Measurements from ENCODE around the gene AEBP1. TPM values are rescaled to one million over a fixed set of nuclear protein-coding genes. Genes with fewer than 3 reads are reported as not detected.

The AEBP1 gene
- total RNA-seq, 2 donors from 2014 or later, result 39.2 to 51.9 TPM

GRCh38 chr7:44079331-44080021, 24.7 kb upstream of the AEBP1 start:
- ATAC-seq (no peak), DNase-seq (no peak)
- Histone ChIP-seq H3K4me3 (no peak overlapping the region), H3K27me3 (no peaks in the 10 kb centered on the region), H3K27ac (no peak overlapping the region), H3K36me3 (replicated peaks in 1 of 2; ENCODE audit: insufficient read depth in 1 of 2, low read depth in 2 of 2) (peaks cover 0 to 19% of the 10 kb centered on the region in 2 donors), H3K9me3 (no peaks in the 10 kb centered on the region), H3K4me1 (peaks cover 32% of the 10 kb centered on the region)
- intact Hi-C loops (cut with DNase I), result no loop called here
- 79 to 96% methylated on average over 7 to 11 of the region's 11 CpGs for whole genome bisulfite sequencing, 2 donors
- TF ChIP-seq CTCF (IDR thresholded peaks at IDR 0.05) (no peak), POLR2A (IDR thresholded peaks at IDR 0.05) (no peak)

GRCh38 chr7:44080118-44080517, 24.0 kb upstream of the AEBP1 start:
- H3K27ac ChIP-seq, result no peak overlapping the region
- no peak for TF ChIP-seq CTCF (IDR thresholded peaks at IDR 0.05)
- TF ChIP-seq POLR2A (IDR thresholded peaks at IDR 0.05), result no peak
- ATAC-seq (no peak), DNase-seq (no peak)
- H3K9me3 ChIP-seq, result no peaks in the 10 kb centered on the region
- 85 to 100% methylated on average over 3 to 5 of the region's 5 CpGs for WGBS, 2 donors
- H3K4me1 ChIP-seq, result peaks cover 32% of the 10 kb centered on the region
- H3K36me3 ChIP-seq (replicated peaks in 1 of 2; ENCODE audit: insufficient read depth in 1 of 2, low read depth in 2 of 2), result peaks cover 0 to 19% of the 10 kb centered on the region in 2 donors
- no peaks in the 10 kb centered on the region for H3K27me3 ChIP-seq
- no peak overlapping the region for H3K4me3 ChIP-seq
- intact Hi-C loops (cut with DNase I), result no loop called here

- peak overlapping the region in 2 of 4 donors; percentile 71 to 93 for H3K27ac ChIP-seq
- ATAC-seq (no peak), DNase-seq (no peak)
- WGBS, 2 donors, result 74 to 80% methylated on average over 11 of the region's 11 CpGs
- H3K27me3 ChIP-seq, result no peaks in the 10 kb centered on the region
- intact Hi-C loops (cut with DNase I), result no loop called here
- H3K9me3 ChIP-seq, result no peaks in the 10 kb centered on the region
- H3K4me1 ChIP-seq, result peaks cover 32% of the 10 kb centered on the region
- TF ChIP-seq CTCF (IDR thresholded peaks at IDR 0.05) (no peak), POLR2A (IDR thresholded peaks at IDR 0.05) (no peak)
- H3K36me3 ChIP-seq (replicated peaks in 1 of 2; ENCODE audit: insufficient read depth in 1 of 2, low read depth in 2 of 2), result peaks cover 0 to 19% of the 10 kb centered on the region in 2 donors
- no peak overlapping the region for H3K4me3 ChIP-seq
These were observed 23.4 kb upstream of the AEBP1 start for GRCh38 chr7:44080686-44081265.

- DNase-seq, result no peak
- H3K9me3 ChIP-seq, result no peaks in the 10 kb centered on the region
- intact Hi-C loops (cut with DNase I), result no loop called here
- peak overlapping the region in 2 of 4 donors; percentile 71 to 93 for H3K27ac ChIP-seq
- peaks cover 26% of the 10 kb centered on the region for H3K4me1 ChIP-seq
- no peak overlapping the region for H3K4me3 ChIP-seq
- ATAC-seq, result no peak
- WGBS, 2 donors, result 44% methylated on average over 9 of the region's 9 CpGs
- H3K36me3 ChIP-seq (replicated peaks in 1 of 2; ENCODE audit: insufficient read depth in 1 of 2, low read depth in 2 of 2), result peaks cover 0 to 19% of the 10 kb centered on the region in 2 donors
- H3K27me3 ChIP-seq, result no peaks in the 10 kb centered on the region
- TF ChIP-seq POLR2A (IDR thresholded peaks at IDR 0.05) (no peak), CTCF (IDR thresholded peaks at IDR 0.05) (no peak)
These were observed 22.8 kb upstream of the AEBP1 start for GRCh38 chr7:44081266-44081748.
